ENCODE data around the gene ACTG1. TPM values are rescaled to one million over a fixed set of nuclear protein-coding genes. Genes with fewer than 3 reads are reported as not detected.

Gene ACTG1
- total RNA-seq, 1 experiment from 2014 or later, result 2,634 TPM

GRCh38 chr17:81524039-81524864 is 11.7 kb upstream of the ACTG1 start:
- no peak overlapping the region for H2AFZ ChIP-seq (ENCODE audit: low read length)
- H3K36me3 ChIP-seq (ENCODE audit: insufficient read depth, low read length), result no peaks in the 10 kb centered on the region
- H3K9me2 ChIP-seq (replicated peaks; ENCODE audit: insufficient read depth, low read length), result no peaks in the 10 kb centered on the region
- 0 out of 2 replicates have a peak, but pooled peaks cover 8% of the 10 kb centered on the region for H4K20me1 ChIP-seq (ENCODE audit: insufficient read depth, low read depth, low read length)
- H3K4me2 ChIP-seq (ENCODE audit: low read depth, low read length, poor library complexity, severe bottlenecking), result no peak overlapping the region
- no peaks in the 10 kb centered on the region for H3K4me1 ChIP-seq (ENCODE audit: low read length)
- peaks cover 3% of the 10 kb centered on the region; the same call in 1 of the 2 replicates for H3K9me3 ChIP-seq (ENCODE audit: low read length)
- no peak for DNase-seq
- no peak overlapping the region for H3K27ac ChIP-seq (ENCODE audit: low read length)
- no peaks in the 10 kb centered on the region for H3K79me2 ChIP-seq (ENCODE audit: low read length)
- no peaks in the 10 kb centered on the region for H3K27me3 ChIP-seq (ENCODE audit: low read length)
- H3K9ac ChIP-seq (ENCODE audit: low read length), result no peak overlapping the region
- H3K4me3 ChIP-seq (ENCODE audit: low read length), result no peak overlapping the region

GRCh38 chr17:81523402-81524038 is 10.9 kb upstream of the ACTG1 start:
- no peak overlapping the region for H3K4me3 ChIP-seq (ENCODE audit: low read length)
- H4K20me1 ChIP-seq (ENCODE audit: insufficient read depth, low read depth, low read length), result 0 out of 2 replicates have a peak, but pooled peaks cover 8% of the 10 kb centered on the region
- H3K9ac ChIP-seq (ENCODE audit: low read length), result no peak overlapping the region
- no peak for DNase-seq
- H3K27ac ChIP-seq (ENCODE audit: low read length), result no peak overlapping the region
- H3K36me3 ChIP-seq (ENCODE audit: insufficient read depth, low read length), result no peaks in the 10 kb centered on the region
- no peaks in the 10 kb centered on the region for H3K9me2 ChIP-seq (replicated peaks; ENCODE audit: insufficient read depth, low read length)
- peaks cover 4% of the 10 kb centered on the region for H3K4me1 ChIP-seq (ENCODE audit: low read length)
- H3K9me3 ChIP-seq (ENCODE audit: low read length), result no peaks in the 10 kb centered on the region
- no peaks in the 10 kb centered on the region for H3K27me3 ChIP-seq (ENCODE audit: low read length)
- no peak overlapping the region for H2AFZ ChIP-seq (ENCODE audit: low read length)
- no peaks in the 10 kb centered on the region for H3K79me2 ChIP-seq (ENCODE audit: low read length)
- no peak overlapping the region for H3K4me2 ChIP-seq (ENCODE audit: low read depth, low read length, poor library complexity, severe bottlenecking)

- DNase-seq, result peak; percentile 80
- Histone ChIP-seq H3K9ac (ENCODE audit: low read length) (no peak overlapping the region), H3K9me2 (replicated peaks; ENCODE audit: insufficient read depth, low read length) (no peaks in the 10 kb centered on the region), H3K4me3 (ENCODE audit: low read length) (no peak overlapping the region), H3K27me3 (ENCODE audit: low read length) (no peaks in the 10 kb centered on the region), H3K27ac (ENCODE audit: low read length) (no peak overlapping the region), H4K20me1 (ENCODE audit: insufficient read depth, low read depth, low read length) (0 out of 2 replicates have a peak, but pooled peaks cover 8% of the 10 kb centered on the region), H3K4me1 (ENCODE audit: low read length) (peaks cover 12% of the 10 kb centered on the region), H3K79me2 (ENCODE audit: low read length) (no peaks in the 10 kb centered on the region), H3K9me3 (ENCODE audit: low read length) (no peaks in the 10 kb centered on the region), H3K4me2 (ENCODE audit: low read depth, low read length, poor library complexity, severe bottlenecking) (no peak overlapping the region), H2AFZ (ENCODE audit: low read length) (no peak overlapping the region), H3K36me3 (ENCODE audit: insufficient read depth, low read length) (no peaks in the 10 kb centered on the region)
Measured at GRCh38 chr17:81522491-81523401, 10.1 kb upstream of the ACTG1 start.

GRCh38 chr17:81520021-81520901 is 7.7 kb upstream of the ACTG1 start:
- no peaks in the 10 kb centered on the region for H3K79me2 ChIP-seq (ENCODE audit: low read length)
- H3K27ac ChIP-seq (ENCODE audit: low read length), result no peak overlapping the region
- no peak overlapping the region for H3K4me2 ChIP-seq (ENCODE audit: low read depth, low read length, poor library complexity, severe bottlenecking)
- peaks cover 12% of the 10 kb centered on the region; the same call in 1 of the 2 replicates for H4K20me1 ChIP-seq (ENCODE audit: insufficient read depth, low read depth, low read length)
- no peaks in the 10 kb centered on the region for H3K36me3 ChIP-seq (ENCODE audit: insufficient read depth, low read length)
- H3K27me3 ChIP-seq (ENCODE audit: low read length), result no peaks in the 10 kb centered on the region
- no peaks in the 10 kb centered on the region for H3K9me2 ChIP-seq (replicated peaks; ENCODE audit: insufficient read depth, low read length)
- DNase-seq, result no peak
- no peak overlapping the region for H2AFZ ChIP-seq (ENCODE audit: low read length)
- H3K9ac ChIP-seq (ENCODE audit: low read length), result no peak overlapping the region
- H3K4me1 ChIP-seq (ENCODE audit: low read length), result peaks cover 36% of the 10 kb centered on the region
- H3K9me3 ChIP-seq (ENCODE audit: low read length), result no peaks in the 10 kb centered on the region
- H3K4me3 ChIP-seq (ENCODE audit: low read length), result no peak overlapping the region

GRCh38 chr17:81519284-81520020 is 6.9 kb upstream of the ACTG1 start:
- Histone ChIP-seq H3K9me3 (ENCODE audit: low read length) (no peaks in the 10 kb centered on the region), H3K36me3 (ENCODE audit: insufficient read depth, low read length) (no peaks in the 10 kb centered on the region), H4K20me1 (ENCODE audit: insufficient read depth, low read depth, low read length) (peaks cover 12% of the 10 kb centered on the region; the same call in 1 of the 2 replicates), H3K4me3 (ENCODE audit: low read length) (no peak overlapping the region), H3K9ac (ENCODE audit: low read length) (no peak overlapping the region), H3K27me3 (ENCODE audit: low read length) (no peaks in the 10 kb centered on the region), H2AFZ (ENCODE audit: low read length) (no peak overlapping the region), H3K4me2 (ENCODE audit: low read depth, low read length, poor library complexity, severe bottlenecking) (no peak overlapping the region), H3K4me1 (ENCODE audit: low read length) (peaks cover 36% of the 10 kb centered on the region), H3K79me2 (ENCODE audit: low read length) (no peaks in the 10 kb centered on the region), H3K9me2 (replicated peaks; ENCODE audit: insufficient read depth, low read length) (no peaks in the 10 kb centered on the region), H3K27ac (ENCODE audit: low read length) (no peak overlapping the region)
- DNase-seq, result no peak

GRCh38 chr17:81518785-81519283 is 6.2 kb upstream of the ACTG1 start:
- Histone ChIP-seq H3K9me2 (replicated peaks; ENCODE audit: insufficient read depth, low read length) (no peaks in the 10 kb centered on the region), H3K9ac (ENCODE audit: low read length) (no peak overlapping the region), H3K9me3 (ENCODE audit: low read length) (no peaks in the 10 kb centered on the region), H3K4me1 (ENCODE audit: low read length) (peaks cover 42% of the 10 kb centered on the region), H3K79me2 (ENCODE audit: low read length) (no peaks in the 10 kb centered on the region), H2AFZ (ENCODE audit: low read length) (no peak overlapping the region), H3K36me3 (ENCODE audit: insufficient read depth, low read length) (no peaks in the 10 kb centered on the region), H3K27ac (ENCODE audit: low read length) (no peak overlapping the region), H4K20me1 (ENCODE audit: insufficient read depth, low read depth, low read length) (peaks cover 12% of the 10 kb centered on the region; the same call in 1 of the 2 replicates), H3K4me3 (ENCODE audit: low read length) (no peak overlapping the region), H3K27me3 (ENCODE audit: low read length) (no peaks in the 10 kb centered on the region), H3K4me2 (ENCODE audit: low read depth, low read length, poor library complexity, severe bottlenecking) (no peak overlapping the region)
- DNase-seq, result no peak
